Measurements from ENCODE around the gene CLCA2.

CLCA2 gene

DNA sequence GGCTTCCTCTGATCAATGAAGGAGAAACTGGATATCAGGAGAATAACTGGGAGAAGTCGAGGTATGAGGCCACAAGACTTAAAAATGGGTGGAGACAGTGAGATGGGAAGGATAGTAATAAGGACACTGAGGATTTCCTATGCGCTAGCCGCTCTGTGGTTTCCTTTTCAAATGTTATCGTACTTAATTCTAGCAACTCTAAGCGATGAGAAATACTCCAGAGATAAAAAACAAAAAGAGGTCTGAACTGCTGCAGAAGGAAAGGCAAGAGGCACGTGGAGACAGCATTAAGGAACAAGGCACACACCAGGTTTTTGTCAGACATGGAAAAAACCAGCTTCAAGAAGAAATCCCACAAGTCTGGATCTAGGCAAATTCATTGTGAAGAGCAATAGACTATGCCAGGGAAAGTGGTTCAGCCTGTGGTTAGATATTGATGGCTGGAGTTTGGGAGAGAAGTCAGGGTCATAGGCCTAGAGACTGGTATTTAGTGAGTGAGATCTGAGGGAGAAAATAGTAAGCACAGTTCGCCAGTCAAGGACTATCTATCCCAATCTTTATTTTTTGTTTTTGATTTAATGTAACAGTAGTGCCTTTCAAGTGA, 5.3 kb downstream of the CLCA2 start:
- DNase-seq (ENCODE audit: low read depth) = no peak

DNA sequence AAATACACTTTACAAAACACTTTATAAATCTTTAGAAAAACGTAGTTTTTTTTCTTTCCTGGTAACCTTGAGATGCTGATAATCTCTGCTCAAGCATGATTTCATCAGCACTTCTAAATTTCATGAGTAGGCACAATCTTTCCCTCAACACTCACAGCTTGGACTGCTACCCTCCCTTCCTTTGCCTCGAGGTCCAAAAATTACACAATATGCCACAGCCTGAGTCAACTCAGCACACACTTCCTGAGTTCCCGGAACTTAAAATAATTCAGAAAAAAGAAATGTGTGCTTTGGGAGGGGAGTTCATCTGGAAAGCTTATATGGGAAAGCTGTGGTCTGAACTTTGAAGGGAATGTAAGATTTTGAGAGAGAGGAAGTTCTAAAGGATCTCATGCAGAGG, 5.9 kb downstream of the CLCA2 start:
- DNase-seq (ENCODE audit: low read depth) = no peak

DNA sequence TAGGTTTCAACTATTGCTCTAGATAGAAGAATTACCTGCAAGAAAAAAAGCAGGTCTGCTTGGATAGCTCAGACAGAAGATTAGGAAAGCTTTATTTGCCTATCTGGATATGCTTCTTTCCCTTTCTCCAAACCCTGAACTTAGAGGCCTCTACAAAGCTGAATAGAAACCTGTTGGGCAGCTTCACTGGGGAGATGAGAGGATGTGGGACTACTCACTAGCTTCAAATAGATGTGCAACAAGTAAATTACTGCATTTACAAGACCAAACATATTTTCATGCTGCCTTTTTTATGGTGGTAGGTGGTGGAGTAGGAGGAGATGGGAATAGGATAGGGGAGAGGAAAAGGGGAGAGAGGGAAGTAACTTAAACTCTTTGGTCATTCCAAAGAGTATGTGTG, 6.4 kb downstream of the CLCA2 start:
- no peak for DNase-seq (ENCODE audit: low read depth)

DNA sequence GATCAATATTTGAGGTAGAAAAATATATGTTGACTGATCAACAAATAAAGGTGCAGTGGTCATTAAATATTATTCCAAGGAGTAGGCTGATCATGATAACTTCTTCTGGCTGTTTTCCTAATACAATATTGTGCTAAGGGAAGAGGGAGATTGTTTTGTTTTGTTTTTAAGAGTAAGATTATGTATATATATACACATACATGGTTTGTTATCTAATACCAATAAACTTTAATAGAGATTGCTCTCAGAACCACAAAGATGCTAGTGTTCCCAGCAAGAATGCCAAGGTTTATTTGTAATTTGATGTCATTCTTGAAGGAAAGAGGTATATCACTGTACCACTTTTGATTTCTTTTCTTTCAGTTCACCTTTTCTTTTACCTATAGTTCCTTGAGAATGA, 10.1 kb downstream of the CLCA2 start:
- no peak for DNase-seq (ENCODE audit: low read depth)

DNA sequence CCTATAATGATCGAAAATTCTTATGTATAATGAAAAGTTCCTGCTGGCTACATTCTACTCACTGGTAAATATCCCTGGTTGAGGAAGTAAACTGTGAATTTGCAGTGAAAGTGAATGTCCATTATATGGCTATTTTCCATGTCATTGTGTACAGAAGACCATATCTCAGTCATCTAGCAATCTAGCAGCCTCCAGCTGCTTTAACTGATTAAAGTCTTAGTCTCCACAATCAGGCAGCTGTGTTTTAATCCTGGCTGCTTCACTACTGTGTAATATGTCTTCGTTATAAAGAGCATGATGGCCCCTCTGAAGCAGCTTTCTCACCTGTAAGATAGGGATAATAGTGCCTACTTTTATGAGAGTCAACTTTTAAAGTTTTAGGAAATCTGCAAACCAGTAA, 11.4 kb downstream of the CLCA2 start:
- no peak for DNase-seq (ENCODE audit: low read depth)

DNA sequence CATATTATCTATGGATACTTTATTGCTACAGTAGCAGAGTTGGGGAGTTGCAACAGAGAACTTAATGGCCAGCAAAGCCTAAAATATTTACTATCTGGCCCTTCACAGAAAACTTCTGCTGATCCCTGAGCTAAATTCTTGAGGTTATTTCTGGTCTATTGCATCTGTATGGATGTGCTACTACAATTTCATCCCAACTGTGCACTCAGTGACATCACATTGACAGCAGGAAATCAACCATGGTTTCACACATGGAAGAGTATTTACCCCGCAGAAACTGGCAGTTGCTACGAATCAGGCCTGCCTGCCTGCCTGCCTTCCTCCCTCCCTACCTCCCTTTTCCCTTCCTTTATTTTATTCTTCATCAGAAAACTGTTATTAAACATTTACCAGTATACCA, 12.1 kb downstream of the CLCA2 start:
- no peak for DNase-seq (ENCODE audit: low read depth)

DNA sequence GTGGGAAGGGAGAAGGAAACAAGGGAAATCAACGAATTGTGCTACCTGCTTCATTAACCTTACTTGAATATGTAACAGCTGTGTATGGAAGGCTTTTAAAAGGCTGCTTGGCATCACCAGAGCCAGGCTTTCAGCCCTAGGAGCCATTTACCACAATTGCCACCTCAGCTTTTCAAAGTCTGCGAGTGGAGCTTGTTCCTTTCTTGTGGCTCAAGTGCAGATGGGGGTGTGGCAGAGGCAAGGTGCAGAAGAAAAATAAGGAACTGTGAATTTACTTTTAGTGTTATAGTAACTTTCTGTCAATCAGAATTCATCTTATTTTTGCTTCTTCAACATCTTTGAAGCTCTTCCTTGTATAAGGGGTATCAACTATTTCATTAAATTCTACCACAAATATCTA, 17.6 kb downstream of the CLCA2 start:
- DNase-seq (ENCODE audit: low read depth) = no peak

DNA sequence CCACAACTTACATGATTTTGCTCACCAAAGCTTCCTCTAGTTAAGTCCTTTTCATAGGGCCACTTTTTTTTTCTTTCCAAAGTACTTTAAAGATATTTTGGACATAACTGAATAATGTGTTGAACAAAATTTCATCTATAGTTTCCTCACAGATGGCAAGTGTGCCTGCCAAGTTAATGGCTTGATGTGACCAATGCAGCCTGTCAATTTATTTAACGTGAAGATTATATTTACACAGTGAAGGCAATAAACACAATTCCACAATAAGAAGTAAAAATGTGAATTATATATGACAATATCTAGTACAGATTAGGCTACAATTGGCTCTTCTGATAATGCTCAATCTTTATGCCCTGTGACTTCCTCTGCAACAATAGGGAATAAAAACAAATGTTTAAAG, 18.0 kb downstream of the CLCA2 start:
- no peak for DNase-seq (ENCODE audit: low read depth)

DNA sequence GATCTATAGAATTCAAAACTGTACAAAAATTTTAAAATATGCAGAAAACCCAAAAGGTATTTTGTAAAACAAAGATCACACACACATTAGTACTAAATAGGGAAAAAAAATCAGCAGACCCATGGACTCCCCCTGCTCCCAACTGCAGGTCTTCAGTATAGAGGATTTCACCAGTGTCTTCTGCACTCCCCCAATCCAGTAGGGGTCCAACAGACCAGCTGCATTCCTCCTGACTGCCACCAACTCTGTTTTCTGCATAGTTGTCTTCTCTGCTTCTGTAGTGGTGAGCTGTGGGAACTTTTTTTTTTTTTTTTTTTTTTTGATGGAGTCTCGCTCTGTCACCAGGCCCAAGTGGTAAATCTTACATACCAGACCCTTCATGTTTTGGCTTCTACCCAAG, 21.9 kb downstream of the CLCA2 start:
- no peak for DNase-seq (ENCODE audit: low read depth)

DNA sequence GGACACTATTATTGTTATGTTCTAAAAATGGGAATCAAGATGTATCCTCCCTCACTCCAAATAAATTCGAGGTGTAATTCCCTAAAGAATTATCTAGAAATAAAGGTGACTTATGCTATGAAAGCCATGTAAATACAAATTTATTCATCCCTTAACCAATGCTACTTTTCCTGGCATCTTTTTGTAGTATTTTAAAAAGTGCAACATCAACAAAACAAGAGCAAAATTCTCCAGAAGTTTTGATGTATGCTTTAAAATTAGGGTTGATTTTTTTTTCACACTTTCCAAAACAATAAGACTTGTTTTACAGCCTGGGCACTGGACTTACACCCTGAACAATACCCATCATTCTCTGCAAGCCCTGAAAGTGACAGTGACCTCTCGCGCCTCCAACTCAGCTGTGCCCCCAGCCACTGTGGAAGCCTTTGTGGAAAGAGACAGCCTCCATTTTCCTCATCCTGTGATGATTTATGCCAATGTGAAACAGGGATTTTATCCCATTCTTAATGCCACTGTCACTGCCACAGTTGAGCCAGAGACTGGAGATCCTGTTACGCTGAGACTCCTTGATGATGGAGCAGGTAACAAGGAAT, 23.3 kb downstream of the CLCA2 start:
- DNase-seq (ENCODE audit: low read depth) = no peak

DNA sequence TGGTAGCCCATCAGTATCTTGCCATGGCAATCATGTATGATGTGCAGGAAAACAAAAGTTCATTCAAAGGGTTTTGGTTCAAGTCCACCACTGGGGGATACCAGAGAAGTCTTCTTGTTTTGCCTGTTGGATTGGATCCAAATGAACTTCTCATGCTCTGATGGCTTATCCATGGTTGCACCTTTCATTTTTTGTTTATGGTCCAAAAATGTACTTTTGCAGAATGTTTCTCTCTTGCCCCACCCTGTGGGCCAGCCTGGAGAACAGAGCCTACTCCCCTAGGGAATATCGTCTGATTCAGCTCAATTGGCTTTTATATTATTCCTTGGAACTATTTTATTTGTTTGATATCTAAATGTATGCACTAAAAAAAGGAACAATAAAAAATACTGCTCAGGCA, 24.7 kb downstream of the CLCA2 start:
- DNase-seq (ENCODE audit: low read depth) = no peak

DNA sequence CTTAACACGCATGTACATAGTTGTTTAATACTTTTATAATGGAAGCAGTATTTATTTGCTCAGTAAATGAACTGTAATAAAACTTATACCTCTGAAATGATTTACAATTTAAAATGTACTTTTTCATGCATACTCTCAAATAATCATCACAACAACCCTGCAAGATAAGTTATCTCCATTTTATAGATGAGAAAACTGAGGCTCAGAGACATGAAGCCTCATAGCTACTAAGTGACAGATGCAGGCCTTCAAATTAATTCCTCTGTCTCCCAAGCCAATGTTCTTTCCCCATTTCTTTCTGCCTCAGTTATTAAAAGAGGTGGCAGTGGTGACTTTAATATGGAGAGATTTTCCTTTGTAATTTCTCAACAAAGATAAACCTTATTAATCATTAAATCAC, 25.1 kb downstream of the CLCA2 start:
- DNase-seq (ENCODE audit: low read depth) = no peak

DNA sequence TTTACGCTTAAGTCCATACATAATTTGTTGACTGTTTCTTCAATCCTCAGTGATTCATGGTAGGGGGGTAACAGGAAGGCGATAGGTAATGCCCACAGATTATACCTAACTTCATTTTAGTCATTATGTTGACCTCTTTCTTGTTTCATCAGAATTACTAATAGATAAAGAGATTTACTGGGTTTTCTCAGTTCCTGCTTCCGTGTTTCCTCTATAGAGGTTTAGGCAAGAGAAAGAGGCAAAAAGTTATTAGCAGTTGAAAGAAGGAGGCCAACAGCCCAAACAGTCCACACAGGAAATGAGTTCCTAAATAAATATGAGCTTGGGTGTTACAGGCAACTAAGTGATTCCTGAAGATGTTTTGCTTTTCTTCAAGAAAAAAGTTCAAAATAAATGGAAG, 26.9 kb downstream of the CLCA2 start:
- no peak for DNase-seq (ENCODE audit: low read depth)

DNA sequence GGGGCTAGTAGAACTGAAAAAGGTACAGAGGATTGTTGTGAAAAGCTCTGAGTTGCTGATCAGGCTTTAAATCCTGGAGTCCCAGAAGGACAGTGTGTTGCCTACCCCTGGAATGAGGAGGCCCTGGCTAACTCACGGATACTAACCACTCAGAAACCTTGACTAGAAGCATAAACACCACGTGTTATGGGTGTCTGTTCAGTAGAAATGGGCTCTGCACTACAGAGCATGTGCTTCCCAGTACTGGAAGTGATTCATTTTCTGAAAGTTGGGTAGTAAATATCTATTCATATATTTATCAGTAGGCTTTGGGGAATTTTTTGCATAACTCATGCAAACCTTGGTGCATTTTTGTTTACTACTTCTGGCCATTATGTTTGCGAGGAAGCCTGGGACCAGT, 29.7 kb downstream of the CLCA2 start:
- DNase-seq (ENCODE audit: low read depth) = no peak

DNA sequence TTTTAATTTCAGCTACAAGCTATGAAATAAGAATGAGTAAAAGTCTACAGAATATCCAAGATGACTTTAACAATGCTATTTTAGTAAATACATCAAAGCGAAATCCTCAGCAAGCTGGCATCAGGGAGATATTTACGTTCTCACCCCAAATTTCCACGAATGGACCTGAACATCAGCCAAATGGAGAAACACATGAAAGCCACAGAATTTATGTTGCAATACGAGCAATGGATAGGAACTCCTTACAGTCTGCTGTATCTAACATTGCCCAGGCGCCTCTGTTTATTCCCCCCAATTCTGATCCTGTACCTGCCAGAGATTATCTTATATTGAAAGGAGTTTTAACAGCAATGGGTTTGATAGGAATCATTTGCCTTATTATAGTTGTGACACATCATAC, 31.1 kb downstream of the CLCA2 start:
- no peak for DNase-seq (ENCODE audit: low read depth)

DNA sequence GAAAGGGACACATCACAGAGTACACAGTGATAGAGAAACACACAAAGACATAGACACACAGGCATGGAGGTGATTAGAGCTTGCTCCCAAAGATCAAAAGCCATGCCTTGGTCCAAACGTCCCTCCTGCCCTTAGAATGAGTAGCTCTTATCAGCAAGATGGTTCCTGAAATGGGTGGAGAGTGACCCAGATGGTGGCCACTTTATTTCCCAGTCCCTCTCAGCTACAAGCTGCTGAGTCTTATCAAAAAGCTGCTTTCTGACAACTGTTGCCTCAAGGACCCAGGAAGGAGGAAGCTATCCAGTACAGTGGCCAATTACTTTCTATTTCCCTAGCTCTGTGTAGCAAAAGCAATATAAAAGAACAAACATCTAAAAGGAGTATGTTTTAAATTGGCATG, 37.0 kb downstream of the CLCA2 start:
- DNase-seq (ENCODE audit: low read depth) = no peak

DNA sequence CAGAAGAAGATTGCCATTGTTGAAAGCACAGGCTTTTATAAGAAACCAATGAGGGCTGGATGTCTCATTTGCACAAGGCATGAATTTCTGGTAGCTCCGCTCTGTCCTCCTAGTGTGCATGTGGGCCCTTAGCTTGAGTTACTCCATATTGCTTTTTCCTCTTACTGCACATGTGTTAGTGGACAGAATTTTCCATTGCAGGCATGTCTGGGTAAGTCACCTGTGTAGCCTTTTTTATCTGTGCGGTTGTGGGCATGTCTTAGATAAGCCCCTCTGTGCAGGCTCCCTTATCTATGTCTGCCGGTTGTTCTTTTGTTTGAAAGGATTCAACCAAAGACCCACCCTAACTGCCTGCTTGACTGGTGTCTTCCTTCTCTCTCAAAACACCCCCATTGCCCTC, 37.5 kb downstream of the CLCA2 start:
- no peak for DNase-seq (ENCODE audit: low read depth)

DNA sequence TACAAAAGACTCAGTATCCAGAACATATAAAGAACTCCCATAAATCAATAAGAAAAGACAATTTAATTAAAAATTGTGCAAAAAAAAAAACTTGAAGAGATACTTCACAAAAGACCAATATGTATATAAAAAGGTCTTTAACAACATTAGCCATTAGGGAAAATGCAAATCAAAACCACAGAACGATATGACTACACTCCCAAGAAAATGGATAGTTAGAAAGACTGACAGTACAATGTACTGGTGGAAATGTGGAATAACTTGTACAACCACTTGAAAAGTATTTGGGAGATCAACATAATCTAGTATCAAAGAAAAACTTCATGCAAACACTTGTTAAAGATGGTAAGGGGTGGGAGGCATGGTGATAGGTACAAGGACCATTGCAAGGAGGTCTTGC, 40.8 kb downstream of the CLCA2 start:
- no peak for DNase-seq (ENCODE audit: low read depth)

DNA sequence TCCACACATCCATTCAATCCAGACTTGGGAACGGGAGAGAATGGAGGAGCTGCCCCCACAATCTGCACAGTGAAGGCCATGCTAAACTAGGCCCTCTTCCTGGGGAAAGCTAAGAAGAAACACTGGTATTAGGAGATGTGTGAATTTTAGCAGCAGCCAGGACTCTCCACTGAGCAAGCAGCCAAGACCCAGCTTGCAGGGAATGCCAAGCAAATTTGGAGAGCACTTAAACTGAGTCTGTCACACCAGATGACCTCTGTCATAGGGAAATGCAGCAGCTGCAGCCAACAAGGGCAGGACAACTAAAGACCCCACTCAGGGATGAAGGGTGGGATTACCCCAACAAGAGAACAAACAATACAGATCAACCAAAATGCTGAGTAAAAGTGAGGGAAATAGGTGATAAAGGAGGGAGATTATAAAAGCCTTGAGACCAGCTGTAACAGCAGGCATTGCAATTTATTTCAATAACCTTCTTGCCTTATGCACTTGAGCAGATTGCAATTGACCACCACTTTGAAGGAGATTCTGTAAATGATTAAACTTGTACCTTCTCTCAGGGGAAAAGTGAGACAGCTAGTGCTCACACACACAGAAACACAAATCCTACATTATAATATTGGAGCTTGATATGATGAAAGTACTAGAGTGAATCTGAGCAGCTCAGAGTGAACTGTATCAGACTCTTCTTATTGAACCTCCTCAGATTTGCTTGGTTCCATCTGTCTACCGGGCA, 42.3 kb downstream of the CLCA2 start:
- DNase-seq (ENCODE audit: low read depth) = no peak

DNA sequence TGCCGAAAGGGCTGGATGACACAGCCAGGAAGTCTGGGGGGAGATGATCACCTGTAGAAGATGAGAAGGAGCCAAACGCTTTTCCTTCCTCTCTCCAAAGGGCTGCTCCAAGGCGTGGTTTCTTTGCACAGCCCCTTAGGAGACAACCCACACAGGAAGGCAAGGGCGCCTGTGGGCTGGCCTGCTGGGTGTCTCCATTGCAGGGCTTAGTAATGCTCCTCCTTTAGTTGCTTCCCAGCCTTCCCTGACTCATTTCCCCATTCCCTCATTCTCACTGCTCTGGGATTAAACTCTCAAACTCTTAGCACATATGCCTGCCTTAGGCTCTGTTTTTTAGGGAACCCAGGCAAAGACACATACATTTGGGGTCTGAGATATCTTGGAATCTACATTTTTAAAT, 43.0 kb downstream of the CLCA2 start:
- no peak for DNase-seq (ENCODE audit: low read depth)

DNA sequence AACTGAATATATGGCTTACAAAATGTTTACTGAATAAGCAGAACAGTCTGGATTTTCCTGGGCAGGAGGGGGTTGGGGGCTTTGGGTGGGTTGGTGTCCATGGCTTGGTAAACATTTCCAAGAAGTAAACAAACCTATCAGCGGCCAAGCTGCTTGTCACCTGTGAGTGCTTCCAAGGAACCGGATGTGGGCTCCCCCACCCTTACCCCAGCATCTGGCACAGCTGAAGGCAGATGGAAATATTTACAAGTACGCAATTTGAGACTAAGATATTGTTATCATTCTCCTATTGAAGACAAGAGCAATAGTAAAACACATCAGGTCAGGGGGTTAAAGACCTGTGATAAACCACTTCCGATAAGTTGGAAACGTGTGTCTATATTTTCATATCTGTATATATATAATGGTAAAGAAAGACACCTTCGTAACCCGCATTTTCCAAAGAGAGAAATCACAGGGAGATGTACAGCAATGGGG, 44.6 kb downstream of the CLCA2 start, which contains the start of gene CLCA1:
TSS of gene CLCA1 (plus strand) at position 427 of the 477 bp plus-strand sequence. CDS start at position 472, 45 bp downstream.
- DNase-seq (ENCODE audit: low read depth) = no peak

DNA sequence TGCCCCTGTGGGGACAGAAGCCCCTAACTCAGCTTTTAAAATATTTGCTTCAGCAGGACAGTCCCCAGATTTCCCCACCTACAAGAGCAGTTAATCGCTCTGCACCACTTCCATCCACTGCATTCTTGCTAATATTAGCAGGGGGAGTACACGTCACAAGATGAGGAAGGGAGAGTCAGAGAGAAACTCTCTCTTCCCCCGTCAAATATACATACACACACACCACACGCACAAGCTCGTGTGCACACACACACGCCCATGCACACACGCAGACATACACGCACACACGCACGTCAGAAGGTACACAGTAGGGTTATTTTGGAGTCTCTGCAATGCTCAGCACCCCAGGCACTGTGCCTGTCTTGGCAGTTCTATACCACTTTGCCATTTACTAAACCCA, 46.9 kb downstream of the CLCA2 start:
- DNase-seq (ENCODE audit: low read depth) = no peak

DNA sequence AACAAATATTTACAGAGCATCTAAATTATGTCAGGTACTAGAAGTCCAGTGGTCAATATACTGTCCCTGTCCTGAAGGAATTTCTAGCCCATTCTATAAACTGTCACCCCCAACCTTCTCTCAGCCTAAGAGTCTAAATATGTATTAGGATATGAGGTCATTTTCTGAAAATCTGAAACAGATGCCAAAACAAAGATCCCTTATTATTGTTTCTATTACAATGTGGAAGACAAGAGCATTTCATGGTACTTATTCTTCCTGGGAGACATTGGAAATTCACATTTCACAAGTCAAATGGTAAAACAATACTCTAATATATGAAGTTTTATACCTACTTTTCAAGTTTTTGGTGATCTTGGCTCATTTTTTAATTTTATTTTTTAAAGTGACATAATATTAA, 47.3 kb downstream of the CLCA2 start:
- no peak for DNase-seq (ENCODE audit: low read depth)

DNA sequence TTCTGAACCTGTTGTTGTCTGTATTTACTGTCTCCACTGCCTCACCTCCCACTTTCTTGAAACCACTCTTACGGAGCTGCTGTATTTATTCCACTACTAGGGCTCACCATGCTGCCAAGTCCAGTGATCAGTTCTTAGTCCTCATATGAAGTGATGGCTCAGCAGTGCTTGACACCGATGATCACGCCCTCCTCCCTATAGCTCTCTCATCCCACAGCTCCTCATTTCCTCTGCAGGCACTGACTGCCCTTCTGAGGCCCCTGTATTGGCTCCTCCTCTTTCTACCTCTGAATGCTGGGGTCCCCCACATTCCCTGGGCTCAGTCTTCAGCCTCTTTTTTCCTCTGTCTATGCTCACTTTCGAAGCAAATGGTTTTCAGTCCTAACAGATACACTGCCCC, 48.2 kb downstream of the CLCA2 start:
- no peak for DNase-seq (ENCODE audit: low read depth)

All from activated T-cell treated with anti-CD3 and anti-CD28 coated beads for 48 hours (primary cell).